Muscle layer of duodenum (tissue), 2 donors: ENCODE results near the gene TMEM139.

Source experiments
- H3K27ac ChIP-seq: one replicate; pipeline ENCODE4 v1.7.0; 2013; ENCODE audit warnings: mild to moderate bottlenecking, low read length
- H3K27me3 ChIP-seq: one replicate; pipeline ENCODE4 v1.7.0; 2013; ENCODE audit warnings: low read depth, mild to moderate bottlenecking, control low read depth, low read length
- H3K36me3 ChIP-seq, 2 donors: one replicate each; pipeline ENCODE4 v1.7.0; 2013; ENCODE audit warnings: low read length in 2 of 2, control low read depth in 1 of 2, mild to moderate bottlenecking in 1 of 2; ENCODE audit not compliant: insufficient read depth in 2 of 2, control insufficient read depth in 1 of 2
- H3K4me1 ChIP-seq, 2 donors: one replicate each; pipeline ENCODE4 v1.7.0; 2013; ENCODE audit warnings: low read length in 2 of 2, mild to moderate bottlenecking in 2 of 2, control low read depth in 1 of 2, moderate library complexity in 1 of 2; ENCODE audit not compliant: insufficient read depth in 2 of 2, control insufficient read depth in 1 of 2
- H3K4me3 ChIP-seq, 2 donors: one replicate each; pipeline ENCODE4 v1.7.0; 2013; ENCODE audit warnings: low read length in 2 of 2, low read depth in 1 of 2, mild to moderate bottlenecking in 1 of 2
- H3K9me3 ChIP-seq, 2 donors: one replicate each; pipeline ENCODE4 v1.7.0; 2013; ENCODE audit warnings: low read length in 2 of 2, control low read depth in 1 of 2, mild to moderate bottlenecking in 1 of 2; ENCODE audit not compliant: control insufficient read depth in 1 of 2
- donor health status: healthy.

Gene TMEM139

DNA sequence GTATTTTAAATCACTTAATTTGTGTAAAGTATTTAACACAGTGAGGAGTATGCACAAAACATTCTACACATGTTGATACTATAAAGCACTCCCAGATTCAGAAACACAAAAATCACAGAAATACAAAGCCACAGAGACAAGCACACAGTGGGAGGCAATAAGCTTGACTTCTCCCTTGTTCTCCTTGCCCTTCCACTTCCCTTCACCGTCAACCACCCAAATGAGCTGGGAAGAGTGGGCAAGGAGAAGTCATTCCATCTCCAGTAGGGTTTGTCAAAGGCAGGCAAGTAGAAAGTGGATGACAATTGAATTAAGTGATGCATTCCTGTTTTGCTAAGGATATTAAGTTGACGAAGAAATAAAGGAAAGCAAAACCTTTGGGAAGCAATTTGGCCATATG is 4.2 kb upstream of the TMEM139 start:
- no peak overlapping the region for H3K4me3 ChIP-seq
- no peaks in the 10 kb centered on the region for H3K36me3 ChIP-seq
- H3K27me3 ChIP-seq = no peaks in the 10 kb centered on the region
- H3K4me1 ChIP-seq = peaks cover 13 to 22% of the 10 kb centered on the region in 2 donors
- H3K27ac ChIP-seq = peak overlapping the region; percentile 78
- no peaks in the 10 kb centered on the region for H3K9me3 ChIP-seq

DNA sequence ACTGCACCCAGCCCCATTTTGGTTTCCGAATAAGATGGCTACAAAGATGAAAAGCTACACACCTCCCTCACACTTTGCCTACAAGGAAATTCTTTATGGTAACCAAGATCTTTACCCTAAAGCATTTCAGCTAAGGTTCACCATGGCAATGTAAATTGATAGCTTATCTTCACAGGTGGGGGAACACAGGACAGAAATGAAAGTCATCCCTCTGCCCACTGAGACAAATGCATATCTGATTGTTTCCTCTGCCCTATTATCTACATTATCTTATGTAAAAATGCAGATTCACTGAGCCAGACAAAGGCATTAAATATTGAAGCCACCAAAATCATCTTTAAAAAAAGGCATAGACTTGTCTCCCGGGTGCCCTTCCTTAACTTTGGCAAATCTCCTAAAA is 3.2 kb upstream of the TMEM139 start:
- Histone ChIP-seq H3K27me3 (no peaks in the 10 kb centered on the region), H3K36me3 (no peaks in the 10 kb centered on the region), H3K27ac (no peak overlapping the region), H3K4me3 (no peak overlapping the region), H3K9me3 (no peaks in the 10 kb centered on the region), H3K4me1 (peaks cover 13 to 27% of the 10 kb centered on the region in 2 donors)

DNA sequence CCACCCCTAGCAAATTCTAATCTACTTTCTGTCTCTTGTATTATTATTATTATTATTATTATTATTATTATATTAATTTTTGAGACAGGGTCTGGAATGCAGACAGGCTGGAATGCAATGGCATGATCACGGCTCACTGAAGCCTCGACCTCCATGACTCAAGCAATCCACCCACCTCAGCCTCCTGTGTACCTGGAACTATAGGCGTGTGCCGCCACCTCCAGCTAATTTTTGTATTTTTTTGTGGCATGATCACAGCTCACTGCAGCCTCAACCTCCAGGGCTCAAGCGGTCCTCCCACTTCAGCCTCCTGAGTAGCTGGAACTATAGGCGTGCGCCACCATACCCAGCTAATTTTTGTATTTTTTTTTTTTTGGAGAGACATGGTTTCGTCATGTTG is 2.6 kb upstream of the TMEM139 start:
- Histone ChIP-seq H3K27ac (no peak overlapping the region), H3K4me3 (no peak overlapping the region), H3K4me1 (peaks cover 15 to 27% of the 10 kb centered on the region in 2 donors), H3K36me3 (no peaks in the 10 kb centered on the region), H3K27me3 (no peaks in the 10 kb centered on the region), H3K9me3 (no peaks in the 10 kb centered on the region)

DNA sequence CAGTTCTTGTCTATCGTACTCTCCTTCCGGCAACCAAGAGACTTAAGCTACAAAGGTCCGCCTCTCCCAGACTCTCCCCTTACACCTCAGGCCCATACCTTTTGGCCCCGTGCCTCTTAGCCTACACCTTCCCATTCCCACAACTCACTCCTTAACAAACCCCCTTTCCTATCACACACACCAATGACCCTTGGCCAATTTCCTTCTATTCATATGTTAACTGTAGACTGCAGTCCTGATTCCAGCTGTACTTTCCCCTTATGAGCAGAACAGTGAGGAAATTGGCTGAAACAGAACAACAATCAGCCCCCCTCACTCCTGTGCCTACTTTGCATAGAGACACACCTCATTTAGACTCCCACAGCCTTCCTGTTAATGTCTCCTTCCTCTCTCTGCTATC is 1.4 kb upstream of the TMEM139 start:
- Histone ChIP-seq H3K36me3 (no peaks in the 10 kb centered on the region), H3K9me3 (no peaks in the 10 kb centered on the region), H3K4me3 (no peak overlapping the region), H3K27me3 (no peaks in the 10 kb centered on the region), H3K27ac (peak overlapping the region; percentile 76), H3K4me1 (peaks cover 22 to 27% of the 10 kb centered on the region in 2 donors)

DNA sequence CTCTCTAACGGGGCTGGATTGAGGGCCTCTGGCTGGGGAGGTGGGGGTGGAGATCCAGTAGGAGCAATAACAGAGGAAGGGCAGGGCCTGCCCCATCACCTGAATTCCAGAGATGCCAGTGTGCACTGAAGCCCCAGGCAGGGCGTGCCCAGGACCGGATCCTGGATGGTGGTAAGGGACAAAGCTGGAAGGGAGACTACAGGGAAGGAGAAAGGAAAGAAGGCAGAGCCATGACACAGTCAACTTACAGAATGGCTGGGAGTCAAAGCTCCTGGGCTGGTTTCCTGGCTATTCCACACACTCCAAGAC is 666 bp downstream of the TMEM139 start:
- Histone ChIP-seq H3K27ac (peak overlapping the region; percentile 67), H3K27me3 (no peaks in the 10 kb centered on the region), H3K36me3 (no peaks in the 10 kb centered on the region), H3K4me3 (peak overlapping the region in 1 of 2 donors; percentile 48), H3K9me3 (no peaks in the 10 kb centered on the region), H3K4me1 (peaks cover 13 to 24% of the 10 kb centered on the region in 2 donors)

DNA sequence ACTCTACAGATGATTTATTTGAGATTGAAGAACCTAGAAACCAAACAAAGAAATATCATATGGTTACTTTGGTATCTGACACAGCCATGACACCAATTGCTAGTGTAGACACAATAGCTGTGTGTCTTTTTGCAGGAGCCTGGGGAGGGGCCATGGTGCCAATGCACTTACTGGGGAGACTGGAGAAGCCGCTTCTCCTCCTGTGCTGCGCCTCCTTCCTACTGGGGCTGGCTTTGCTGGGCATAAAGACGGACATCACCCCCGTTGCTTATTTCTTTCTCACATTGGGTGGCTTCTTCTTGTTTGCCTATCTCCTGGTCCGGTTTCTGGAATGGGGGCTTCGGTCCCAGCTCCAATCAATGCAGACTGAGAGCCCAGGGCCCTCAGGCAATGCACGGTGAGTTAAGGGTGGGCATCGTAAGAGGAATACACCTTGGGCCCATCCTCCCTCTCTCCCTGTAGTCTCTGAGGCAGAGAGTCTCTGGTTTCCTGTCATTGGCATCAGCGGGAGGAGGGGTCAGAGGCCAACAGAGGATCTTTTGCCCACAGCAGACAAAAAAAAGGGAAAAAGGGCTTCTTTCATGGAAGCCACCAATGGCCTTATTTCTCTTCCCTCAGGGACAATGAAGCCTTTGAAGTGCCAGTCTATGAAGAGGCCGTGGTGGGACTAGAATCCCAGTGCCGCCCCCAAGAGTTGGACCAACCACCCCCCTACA is 1.2 kb downstream of the TMEM139 start:
- peak overlapping the region in 1 of 2 donors; percentile 48 for H3K4me3 ChIP-seq
- no peaks in the 10 kb centered on the region for H3K36me3 ChIP-seq
- no peaks in the 10 kb centered on the region for H3K27me3 ChIP-seq
- no peaks in the 10 kb centered on the region for H3K9me3 ChIP-seq
- peaks cover 13 to 29% of the 10 kb centered on the region in 2 donors for H3K4me1 ChIP-seq
- H3K27ac ChIP-seq = peak overlapping the region; percentile 67

DNA sequence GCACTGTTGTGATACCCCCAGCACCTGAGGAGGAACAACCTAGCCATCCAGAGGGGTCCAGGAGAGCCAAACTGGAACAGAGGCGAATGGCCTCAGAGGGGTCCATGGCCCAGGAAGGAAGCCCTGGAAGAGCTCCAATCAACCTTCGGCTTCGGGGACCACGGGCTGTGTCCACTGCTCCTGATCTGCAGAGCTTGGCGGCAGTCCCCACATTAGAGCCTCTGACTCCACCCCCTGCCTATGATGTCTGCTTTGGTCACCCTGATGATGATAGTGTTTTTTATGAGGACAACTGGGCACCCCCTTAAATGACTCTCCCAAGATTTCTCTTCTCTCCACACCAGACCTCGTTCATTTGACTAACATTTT is 1.7 kb downstream of the TMEM139 start:
- Histone ChIP-seq H3K27ac (peak overlapping the region; percentile 67), H3K4me1 (peaks cover 13 to 32% of the 10 kb centered on the region in 2 donors), H3K36me3 (peaks cover 0 to 4% of the 10 kb centered on the region in 2 donors), H3K9me3 (no peaks in the 10 kb centered on the region), H3K4me3 (peak overlapping the region in 1 of 2 donors; percentile 23), H3K27me3 (no peaks in the 10 kb centered on the region)

DNA sequence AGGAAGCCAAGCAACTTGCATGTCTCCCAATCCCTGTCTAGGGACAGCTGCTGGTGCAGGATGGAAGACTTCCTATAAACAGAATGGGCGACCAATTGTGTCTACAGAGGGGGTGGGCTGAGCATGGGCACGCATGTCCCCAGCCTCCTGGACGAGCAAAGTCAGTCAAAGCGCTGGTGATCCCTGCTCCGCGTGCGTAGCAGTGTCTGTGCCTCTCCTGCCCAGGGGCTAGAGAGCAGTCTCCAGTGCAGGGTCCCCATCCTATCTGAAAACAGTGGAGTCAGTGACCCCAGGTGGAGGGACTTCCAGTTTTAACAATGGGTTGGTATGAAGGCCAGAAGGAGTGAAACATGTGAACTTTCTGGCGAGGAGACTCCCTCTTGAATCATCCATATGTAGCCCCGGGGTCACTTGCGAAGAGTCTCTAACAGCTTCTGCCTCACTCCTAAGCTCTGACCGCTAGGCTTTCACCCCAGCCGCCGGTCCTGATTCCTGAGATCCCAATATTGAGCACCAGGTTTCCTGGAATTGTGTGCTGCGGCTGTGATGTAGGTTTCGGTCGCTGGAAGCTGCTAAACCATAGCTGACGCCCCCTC is 2.7 kb downstream of the TMEM139 start:
- no peaks in the 10 kb centered on the region for H3K9me3 ChIP-seq
- peaks cover 13 to 32% of the 10 kb centered on the region in 2 donors for H3K4me1 ChIP-seq
- peak overlapping the region; percentile 29 for H3K27ac ChIP-seq
- peak overlapping the region; percentile 51 to 90 for H3K4me3 ChIP-seq
- H3K27me3 ChIP-seq = no peaks in the 10 kb centered on the region
- H3K36me3 ChIP-seq = peaks cover 3 to 11% of the 10 kb centered on the region in 2 donors

DNA sequence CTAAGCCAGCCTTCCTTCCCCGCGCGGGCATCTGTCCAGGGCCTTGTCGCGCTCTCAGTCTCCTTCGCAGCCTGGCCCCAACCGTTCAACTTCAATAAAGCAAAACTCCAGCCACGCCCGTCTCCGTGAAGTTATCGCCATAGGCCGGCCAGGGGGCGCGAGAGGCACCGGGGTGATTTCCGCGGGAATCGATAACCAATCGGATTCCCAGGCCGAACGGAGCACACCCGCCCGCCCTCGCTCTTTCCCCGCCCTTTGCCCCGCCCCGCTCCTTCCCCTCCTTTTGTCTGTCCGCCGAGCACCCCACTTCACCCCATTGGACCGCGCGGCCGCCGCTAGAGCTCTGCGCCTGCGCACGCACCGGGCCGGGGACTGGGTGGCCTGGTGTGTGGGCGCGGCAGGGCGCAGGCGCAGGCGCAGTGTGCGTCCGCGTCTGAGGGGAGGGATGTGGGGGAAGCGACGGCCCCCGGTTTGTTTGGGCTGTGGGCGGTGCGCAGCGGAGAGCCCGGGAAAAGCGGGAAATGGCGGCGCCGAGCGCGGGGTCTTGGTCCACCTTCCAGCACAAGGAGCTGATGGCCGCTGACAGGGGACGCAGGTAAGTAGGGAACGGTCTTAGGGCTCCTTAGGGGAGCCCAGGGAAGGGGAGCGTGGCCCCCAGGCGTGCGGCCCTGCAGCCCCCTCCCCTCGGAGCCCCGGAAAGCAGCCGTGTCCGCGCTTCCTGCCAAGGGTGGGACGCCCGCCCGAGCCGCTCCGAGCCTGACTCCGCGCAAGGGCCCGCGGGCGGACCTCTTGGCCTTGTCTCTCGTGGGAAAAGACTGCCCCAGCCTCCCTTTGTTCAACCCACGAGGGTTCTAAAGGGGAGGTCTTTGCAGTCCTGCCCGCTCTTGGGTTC is 3.4 kb downstream of the TMEM139 start, which contains the start of gene CASP2:
TSS of gene CASP2 (plus strand) at position 417 of the 892 bp plus-strand sequence. CDS start at position 522, 105 bp downstream.
- Histone ChIP-seq H3K36me3 (peaks cover 10 to 14% of the 10 kb centered on the region in 2 donors), H3K9me3 (no peaks in the 10 kb centered on the region), H3K4me3 (peak within 1 kb of the TSS; percentile 83 to 90), H3K27me3 (no peaks in the 10 kb centered on the region), H3K27ac (peak within 1 kb of the TSS; percentile 86), H3K4me1 (peaks cover 13 to 32% of the 10 kb centered on the region in 2 donors)

DNA sequence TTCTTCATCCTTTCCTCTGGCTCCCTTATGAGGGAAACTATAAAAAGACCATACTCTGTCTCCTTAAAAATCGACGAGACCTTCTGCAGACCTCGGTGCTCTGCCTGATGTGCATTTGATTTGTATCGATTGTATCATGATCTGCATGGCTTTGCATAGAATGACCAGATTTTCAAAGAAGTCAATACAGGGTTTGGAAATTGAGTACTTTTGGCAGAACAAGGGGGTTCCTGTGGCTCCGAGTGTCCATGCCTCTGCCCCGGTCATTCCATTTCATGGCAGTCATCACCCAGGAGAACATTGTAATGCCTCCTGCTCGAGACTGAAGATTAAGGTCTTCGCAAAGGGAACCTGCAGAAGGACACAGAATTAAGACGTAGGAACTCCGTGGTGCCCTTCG is 4.1 kb downstream of the TMEM139 start:
- peak overlapping the region; percentile 86 for H3K27ac ChIP-seq
- H3K27me3 ChIP-seq = no peaks in the 10 kb centered on the region
- H3K4me1 ChIP-seq = peaks cover 10 to 32% of the 10 kb centered on the region in 2 donors
- H3K4me3 ChIP-seq = peak overlapping the region; percentile 83 to 90
- no peaks in the 10 kb centered on the region for H3K9me3 ChIP-seq
- H3K36me3 ChIP-seq = peaks cover 17% of the 10 kb centered on the region in 2 donors

DNA sequence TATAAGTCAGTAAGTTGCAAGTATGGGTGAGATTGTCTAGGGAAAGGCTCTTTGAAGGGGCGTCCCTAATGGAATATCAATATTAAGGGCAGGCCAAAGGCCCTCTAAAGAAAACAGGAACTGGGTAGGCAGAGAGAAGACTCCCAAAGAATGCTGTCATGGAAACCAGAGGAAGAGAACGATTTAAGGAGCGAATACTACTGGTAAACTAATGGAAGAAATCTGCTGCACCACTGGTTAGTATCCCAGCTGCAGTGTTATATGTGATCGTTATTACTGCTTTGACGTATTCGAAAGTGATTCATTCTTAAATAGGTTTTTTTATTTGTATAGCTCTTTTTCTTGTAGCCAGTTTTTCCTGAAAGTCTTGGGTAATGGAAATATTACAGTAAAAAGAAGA is 4.7 kb downstream of the TMEM139 start:
- peaks cover 23% of the 10 kb centered on the region in 2 donors for H3K36me3 ChIP-seq
- H3K27ac ChIP-seq = peak overlapping the region; percentile 86
- peak overlapping the region; percentile 83 to 90 for H3K4me3 ChIP-seq
- peaks cover 5 to 32% of the 10 kb centered on the region in 2 donors for H3K4me1 ChIP-seq
- no peaks in the 10 kb centered on the region for H3K27me3 ChIP-seq
- no peaks in the 10 kb centered on the region for H3K9me3 ChIP-seq
